Measurements from ENCODE around the gene ATAD2B. TPM values are rescaled to one million over a fixed set of nuclear protein-coding genes. Genes with fewer than 3 reads are reported as not detected.

The ATAD2B gene
- total RNA-seq, 1 donor from 2014 or later: 8.4 TPM

GRCh38 chr2:23777826-23778225 is 149.1 kb downstream of the ATAD2B start:
- intact Hi-C loops (cut with DNase I): no loop called here
- Histone ChIP-seq H3K27ac (no peak overlapping the region), H3K36me3 (peaks cover 7 to 21% of the 10 kb centered on the region in 2 donors), H3K27me3 (no peaks in the 10 kb centered on the region), H3K4me1 (no peaks in the 10 kb centered on the region), H3K4me3 (no peak overlapping the region), H3K9me3 (no peaks in the 10 kb centered on the region)
- TF ChIP-seq, protein P1, sequence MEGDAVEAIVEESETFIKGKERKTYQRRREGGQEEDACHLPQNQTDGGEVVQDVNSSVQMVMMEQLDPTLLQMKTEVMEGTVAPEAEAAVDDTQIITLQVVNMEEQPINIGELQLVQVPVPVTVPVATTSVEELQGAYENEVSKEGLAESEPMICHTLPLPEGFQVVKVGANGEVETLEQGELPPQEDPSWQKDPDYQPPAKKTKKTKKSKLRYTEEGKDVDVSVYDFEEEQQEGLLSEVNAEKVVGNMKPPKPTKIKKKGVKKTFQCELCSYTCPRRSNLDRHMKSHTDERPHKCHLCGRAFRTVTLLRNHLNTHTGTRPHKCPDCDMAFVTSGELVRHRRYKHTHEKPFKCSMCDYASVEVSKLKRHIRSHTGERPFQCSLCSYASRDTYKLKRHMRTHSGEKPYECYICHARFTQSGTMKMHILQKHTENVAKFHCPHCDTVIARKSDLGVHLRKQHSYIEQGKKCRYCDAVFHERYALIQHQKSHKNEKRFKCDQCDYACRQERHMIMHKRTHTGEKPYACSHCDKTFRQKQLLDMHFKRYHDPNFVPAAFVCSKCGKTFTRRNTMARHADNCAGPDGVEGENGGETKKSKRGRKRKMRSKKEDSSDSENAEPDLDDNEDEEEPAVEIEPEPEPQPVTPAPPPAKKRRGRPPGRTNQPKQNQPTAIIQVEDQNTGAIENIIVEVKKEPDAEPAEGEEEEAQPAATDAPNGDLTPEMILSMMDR (IDR thresholded peaks at IDR 0.05): no peak
- DNase-seq (ENCODE audit: low spot score in 2 of 2): no peak

DNA sequence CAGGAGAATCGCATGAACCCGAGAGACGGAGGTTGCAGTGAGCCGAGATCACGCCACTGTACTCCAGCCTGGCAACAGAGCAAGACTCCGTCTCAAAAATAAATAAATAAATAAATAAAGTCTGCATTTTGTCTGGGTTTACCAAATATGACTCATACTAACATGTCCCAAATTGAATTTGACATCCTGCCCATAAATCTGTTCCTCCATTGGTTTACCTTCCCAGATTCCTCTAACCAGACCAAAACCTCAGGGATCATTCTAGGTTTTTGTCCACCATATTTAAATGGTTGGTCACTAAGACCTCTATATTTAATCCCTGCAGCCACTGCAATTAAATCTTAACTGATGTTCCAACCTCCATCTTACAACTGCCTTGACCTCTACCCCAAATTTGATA is 150.9 kb downstream of the ATAD2B start:
- H3K4me3 ChIP-seq: no peak overlapping the region
- no peaks in the 10 kb centered on the region for H3K4me1 ChIP-seq
- no peak for DNase-seq (ENCODE audit: low spot score in 2 of 2)
- H3K27me3 ChIP-seq: no peaks in the 10 kb centered on the region
- no peak overlapping the region for H3K27ac ChIP-seq
- TF ChIP-seq, protein P1 (IDR thresholded peaks at IDR 0.05): no peak
- no peaks in the 10 kb centered on the region for H3K9me3 ChIP-seq
- intact Hi-C loops (cut with DNase I): no loop called here
- peaks cover 12 to 38% of the 10 kb centered on the region in 2 donors for H3K36me3 ChIP-seq

- Histone ChIP-seq H3K36me3 (peaks cover 8 to 39% of the 10 kb centered on the region in 2 donors), H3K4me3 (no peak overlapping the region), H3K9me3 (no peaks in the 10 kb centered on the region), H3K27me3 (no peaks in the 10 kb centered on the region), H3K27ac (no peak overlapping the region), H3K4me1 (no peaks in the 10 kb centered on the region)
- DNase-seq (ENCODE audit: low spot score in 2 of 2): no peak
- intact Hi-C loops (cut with DNase I): no loop called here
- TF ChIP-seq, protein P1 (IDR thresholded peaks at IDR 0.05): no peak
These were observed 154.2 kb downstream of the ATAD2B start for GRCh38 chr2:23772684-23773083.

DNA sequence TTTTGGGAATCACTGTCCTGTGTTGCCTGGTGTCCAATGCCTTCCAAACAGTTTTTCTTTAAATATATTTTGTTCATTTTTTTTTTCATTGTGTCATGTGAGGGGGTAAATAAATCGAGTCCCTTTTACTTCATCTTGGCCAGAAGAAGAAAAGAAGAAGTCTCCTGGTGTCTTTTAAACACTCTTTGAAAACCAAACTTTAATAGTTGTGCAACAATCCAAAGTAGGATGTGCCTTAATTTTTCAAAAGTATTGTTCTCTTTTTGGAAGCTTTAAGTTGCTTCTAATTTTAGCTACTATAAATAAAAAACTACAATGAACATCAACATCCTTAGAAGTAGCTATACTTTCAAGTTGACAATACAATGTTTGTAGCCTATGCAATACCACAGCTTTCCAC is 154.9 kb downstream of the ATAD2B start:
- no peaks in the 10 kb centered on the region for H3K9me3 ChIP-seq
- DNase-seq (ENCODE audit: low spot score in 2 of 2): no peak
- no peaks in the 10 kb centered on the region for H3K27me3 ChIP-seq
- no peaks in the 10 kb centered on the region for H3K4me1 ChIP-seq
- H3K27ac ChIP-seq: no peak overlapping the region
- H3K4me3 ChIP-seq: no peak overlapping the region
- TF ChIP-seq, protein P1 (IDR thresholded peaks at IDR 0.05): no peak
- intact Hi-C loops (cut with DNase I): no loop called here
- H3K36me3 ChIP-seq: peaks cover 8 to 39% of the 10 kb centered on the region in 2 donors

- Histone ChIP-seq H3K4me1 (no peaks in the 10 kb centered on the region), H3K9me3 (no peaks in the 10 kb centered on the region), H3K4me3 (no peak overlapping the region), H3K27ac (no peak overlapping the region), H3K36me3 (peaks cover 5 to 36% of the 10 kb centered on the region in 2 donors), H3K27me3 (no peaks in the 10 kb centered on the region)
- intact Hi-C loops (cut with DNase I): no loop called here
- no peak for DNase-seq (ENCODE audit: low spot score in 2 of 2)
- TF ChIP-seq, protein P1 (IDR thresholded peaks at IDR 0.05): no peak
These were observed 157.6 kb downstream of the ATAD2B start for GRCh38 chr2:23769364-23769763.

Data from ascending aorta (tissue), 2 donors.